HEK293 (cell line): ENCODE data around the gene POR.

Experiments used
- CTCF ChIP-seq: fragments of 450-650 bp; formaldehyde crosslinking; IDR thresholded peaks from 2 replicates; pipeline ENCODE4 v1.5.1; 2016; ENCODE audit warnings: missing biosample characterization, missing genetic modification characterization
- MEIS1 ChIP-seq: sonication (generic); formaldehyde crosslinking; IDR thresholded peaks from 2 replicates; pipeline ENCODE4 v1.8.1; 2022; ENCODE audit warnings: missing genetic modification reagents, mild to moderate bottlenecking, borderline replicate concordance
- TRIM28 ChIP-seq: IDR thresholded peaks from 2 replicates; pipeline ENCODE4 v1.6.1; 2011; ENCODE audit warnings: low read length, control low read depth, borderline replicate concordance
- ZBTB10 ChIP-seq: fragments of 450-650 bp; formaldehyde crosslinking; IDR thresholded peaks from 2 replicates; pipeline ENCODE4 v1.5.1; 2016; ENCODE audit warnings: missing biosample characterization, missing genetic modification characterization
- ZNF175 ChIP-seq: fragments of 450-650 bp; formaldehyde crosslinking; IDR thresholded peaks from 2 replicates; pipeline ENCODE4 v1.5.1; 2016; ENCODE audit warnings: missing biosample characterization, missing genetic modification characterization
- ZNF280D ChIP-seq: fragments of 450-650 bp; formaldehyde crosslinking; IDR thresholded peaks from 2 replicates; pipeline ENCODE4 v1.5.1; 2016; ENCODE audit warnings: missing biosample characterization, missing genetic modification characterization
- ZNF544 ChIP-seq: fragments of 450-650 bp; formaldehyde crosslinking; IDR thresholded peaks from 2 replicates; pipeline ENCODE4 v1.5.0; 2017; ENCODE audit warnings: missing biosample characterization, missing genetic modification characterization
- ZNF670 ChIP-seq: fragments of 450-650 bp; formaldehyde crosslinking; IDR thresholded peaks from 2 replicates; pipeline ENCODE4 v1.5.1; 2016; ENCODE audit warnings: missing biosample characterization, missing genetic modification characterization, low read depth

GRCh38 chr7:75888464-75889222, 26.3 kb upstream of the POR start:
- TF ChIP-seq CTCF (tag by site-specific recombination) (no peak), ZNF670 (tag by site-specific recombination) (no peak), ZNF280D (tag by site-specific recombination) (no peak), MEIS1 (CRISPR knock-in tag) (no peak), TRIM28 (no peak), ZNF175 (no peak), ZNF544 (tag by site-specific recombination) (no peak), ZBTB10 (no peak)
